ENCODE results near the gene ZNG1F.
"Not testable (repeated sequence)": the region's sequence is repeated elsewhere in the genome, so short reads cannot be mapped to it uniquely, and the experiment has no call there.

GRCh38 chr9:41119719-41120118 is 69.4 kb downstream of the ZNG1F start:
- TF ChIP-seq CTCF (IDR thresholded peaks at IDR 0.05; ENCODE audit: low read depth, low read length, poor library complexity, severe bottlenecking); EZH2phosphoT487 (IDR thresholded peaks at IDR 0.05; ENCODE audit: borderline replicate concordance, low read length): not testable (repeated sequence)

All from DOHH2 (cell line).